HL-60 (cell line): Measurements from ENCODE around the gene FAM53A.

Experiments used
- DNase-seq, 2 experiments: peaks; one replicate each; pipeline ENCODE4 v3.0.0-alpha.2; 2010 to 2020; ENCODE audit warnings: low read depth in 1 of 2, low spot score in 1 of 2
- H3K27ac ChIP-seq: fragments of 250-450 bp; sonication (Bioruptor Pico); replicated peaks from 2 replicates; pipeline ENCODE4 v1.5.1; 2020; ENCODE audit warnings: mild to moderate bottlenecking, moderate library complexity
- H3K27me3 ChIP-seq: fragments of 250-450 bp; sonication (Bioruptor Pico); 2 replicates; pipeline ENCODE4 v1.5.1; 2021; ENCODE audit warnings: mild to moderate bottlenecking, moderate library complexity; ENCODE audit not compliant: insufficient read depth, poor library complexity, severe bottlenecking
- H3K4me3 ChIP-seq: replicated peaks from 2 replicates; pipeline ENCODE4 v1.5.1; 2011; ENCODE audit warnings: mild to moderate bottlenecking, control low read depth, low read length; ENCODE audit not compliant: insufficient read depth
- CTCF ChIP-seq: IDR thresholded peaks from one replicate; pipeline ENCODE4 v1.5.1; 2011; ENCODE audit warnings: low read length, control low read depth, inconsistent platforms; ENCODE audit not compliant: insufficient read depth
- GABPA ChIP-seq: IDR thresholded peaks from 2 replicates; pipeline ENCODE4 v1.6.1; 2012; ENCODE audit warnings: low read depth
- POLR2AphosphoS5 ChIP-seq: IDR thresholded peaks from 2 replicates; pipeline ENCODE4 v1.6.1; 2012; ENCODE audit warnings: low read depth
- REST ChIP-seq: IDR thresholded peaks from 2 replicates; pipeline ENCODE4 v1.6.1; 2012; ENCODE audit warnings: low read depth; ENCODE audit not compliant: insufficient replicate concordance
- SPI1 ChIP-seq: IDR thresholded peaks from 2 replicates; pipeline ENCODE4 v1.6.1; 2012; ENCODE audit warnings: low read depth, mild to moderate bottlenecking, borderline replicate concordance

The FAM53A gene

GRCh38 chr4:1599026-1599481, 85.1 kb downstream of the FAM53A start:
- H3K4me3 ChIP-seq: no peak overlapping the region
- H3K27ac ChIP-seq: no peak overlapping the region
- TF ChIP-seq CTCF (no peak), GABPA (no peak), POLR2AphosphoS5 (no peak), SPI1 (no peak), REST (no peak)
- no peak for DNase-seq
- H3K27me3 ChIP-seq: no peaks in the 10 kb centered on the region

- no peak for TF ChIP-seq SPI1
- TF ChIP-seq POLR2AphosphoS5: no peak
- no peak for TF ChIP-seq CTCF
- TF ChIP-seq REST: no peak
- TF ChIP-seq GABPA: no peak
- no peak for DNase-seq
- Histone ChIP-seq H3K27me3 (no peaks in the 10 kb centered on the region), H3K4me3 (no peak overlapping the region), H3K27ac (no peak overlapping the region)
Measured at GRCh38 chr4:1598206-1599025, 85.7 kb downstream of the FAM53A start.

GRCh38 chr4:1597021-1597931, 86.8 kb downstream of the FAM53A start:
- no peak for TF ChIP-seq REST
- TF ChIP-seq GABPA: no peak
- no peak for TF ChIP-seq CTCF
- no peak for TF ChIP-seq POLR2AphosphoS5
- TF ChIP-seq SPI1: no peak
- H3K27ac ChIP-seq: no peak overlapping the region
- no peak for DNase-seq
- H3K27me3 ChIP-seq: no peaks in the 10 kb centered on the region
- H3K4me3 ChIP-seq: no peak overlapping the region
